Keratinocyte (primary cell): ENCODE data around the gene CTNNA3. TPM values are rescaled to one million over a fixed set of nuclear protein-coding genes. Genes with fewer than 3 reads are reported as not detected.

Source experiments
- DNase-seq: peaks from one replicate; pipeline ENCODE4 v3.0.0-alpha.2; 2011; ENCODE audit warnings: low read depth, missing footprints, low spot score
- FAIRE-seq: peaks from 2 replicates; lab custom pipeline; 2011; peaks lifted over from hg19 to GRCh38; lab: Jason Lieb, UNC
- H2AFZ ChIP-seq: 2 replicates; pipeline ENCODE4 v1.6.0; 2012; ENCODE audit warnings: low read length, control low read depth, inconsistent platforms; ENCODE audit not compliant: control insufficient read depth
- H3K27ac ChIP-seq: 2 replicates; pipeline ENCODE4 v1.5.1; 2011; ENCODE audit warnings: low read length; ENCODE audit not compliant: control insufficient read depth, insufficient read depth
- H3K27me3 ChIP-seq: 3 replicates; pipeline ENCODE4 v1.6.0; 2011; ENCODE audit warnings: low read length; ENCODE audit not compliant: control insufficient read depth, insufficient read depth; ENCODE audit errors: extremely low read depth
- H3K36me3 ChIP-seq, 2 experiments: 2 replicates in 1 of 2; 3 replicates in 1 of 2; pipeline ENCODE4 v1.5.1; 2011; ENCODE audit warnings: low read length in 2 of 2, mild to moderate bottlenecking in 1 of 2; ENCODE audit not compliant: control insufficient read depth in 2 of 2, insufficient read depth in 2 of 2; ENCODE audit errors: extremely low read depth in 1 of 2
- H3K4me1 ChIP-seq: 3 replicates; pipeline ENCODE4 v1.5.1; 2011; ENCODE audit warnings: low read length; ENCODE audit not compliant: control insufficient read depth, insufficient read depth; ENCODE audit errors: extremely low read depth
- H3K4me2 ChIP-seq: 3 replicates; pipeline ENCODE4 v1.6.0; 2011; ENCODE audit warnings: low read depth, low read length; ENCODE audit not compliant: control insufficient read depth, insufficient read depth; ENCODE audit errors: extremely low read depth
- H3K4me3 ChIP-seq, 3 experiments: fragments of 200-600 bp in 1 of 3; sonication (generic) in 1 of 3; 2 replicates in 2 of 3; 3 replicates in 1 of 3; pipeline ENCODE4 v1.5.1; 2011 to 2016; ENCODE audit warnings: low read length in 3 of 3, mild to moderate bottlenecking in 3 of 3, control low read depth in 2 of 3, inconsistent platforms in 1 of 3, low read depth in 1 of 3, mixed read lengths in 1 of 3, mixed run types in 1 of 3, moderate library complexity in 1 of 3; ENCODE audit not compliant: control insufficient read depth in 2 of 3, insufficient read depth in 2 of 3; ENCODE audit errors: extremely low read depth in 1 of 3
- H3K79me2 ChIP-seq: 2 replicates; pipeline ENCODE4 v1.6.0; 2012; ENCODE audit warnings: low read length; ENCODE audit not compliant: control insufficient read depth, insufficient read depth
- H3K9ac ChIP-seq: 3 replicates; pipeline ENCODE4 v1.6.0; 2011; ENCODE audit warnings: low read length; ENCODE audit not compliant: control insufficient read depth, insufficient read depth; ENCODE audit errors: extremely low read depth
- H3K9me1 ChIP-seq: 3 replicates; pipeline ENCODE4 v1.6.0; 2011; ENCODE audit warnings: low read length; ENCODE audit not compliant: control insufficient read depth, insufficient read depth; ENCODE audit errors: extremely low read depth
- H3K9me3 ChIP-seq: 2 replicates; pipeline ENCODE4 v1.5.1; 2012; ENCODE audit warnings: low read depth, low read length; ENCODE audit not compliant: control insufficient read depth
- H4K20me1 ChIP-seq: 3 replicates; pipeline ENCODE4 v1.6.0; 2011; ENCODE audit warnings: low read length; ENCODE audit not compliant: control insufficient read depth, insufficient read depth; ENCODE audit errors: extremely low read depth
- EZH2 ChIP-seq: IDR thresholded peaks from one replicate; pipeline ENCODE4 v1.6.1; 2012; ENCODE audit warnings: inconsistent platforms, mild to moderate bottlenecking, low read length, moderate library complexity
- dilution Hi-C: fragments of 300-500 bp; cut with MboI; formaldehyde crosslinking; loops from one replicate; pipeline ENCODE4 v1.7.0; 2020; ENCODE audit warnings: low sequenced_read_pairs; ENCODE audit not compliant: extremely low pct_ligation_motif_present
- polyA plus RNA-seq, 5 experiments: library from polyadenylated mRNA; depleted of rRNA in 3 of 5; stranded (reverse) in 3 of 5; stranded (forward) in 1 of 5; unstranded in 1 of 5; fragments of >200 nt; gene quantifications; 1 replicate in 1 of 5; 2 replicates in 3 of 5; 3 replicates in 1 of 5; pipeline versions ENCODE4 v1.2.1 to v1.2.3, GENCODE V29; 2011 to 2012; ENCODE audit warnings: missing spikeins in 2 of 5, low read depth in 1 of 5, low replicate concordance in 1 of 5
- TF ChIP-seq, protein P1 (sequence below), 3 experiments: IDR thresholded peaks in 1 of 3; conservative IDR thresholded peaks in 1 of 3; optimal IDR thresholded peaks in 1 of 3; 2 replicates in 2 of 3; 3 replicates in 1 of 3; pipeline versions ENCODE3 to v1.5.1; 2011; ENCODE audit warnings: low read length in 3 of 3, mild to moderate bottlenecking in 3 of 3, moderate library complexity in 2 of 3, control low read depth in 1 of 3, inconsistent platforms in 1 of 3; ENCODE audit not compliant: insufficient read depth in 2 of 3; ENCODE audit errors: extremely low read depth in 1 of 3

CTNNA3 gene
- polyA plus RNA-seq, 1 donor (not counting 4 experiments of a cell fraction or from before 2014, with no cell fraction given) = 0.01 TPM

GRCh38 chr10:66440568-66440967 lies 1255.4 kb downstream of the CTNNA3 start:
- Histone ChIP-seq H3K4me1 (no peaks in the 10 kb centered on the region), H3K4me2 (no peak overlapping the region), H3K27ac (no peak overlapping the region), H4K20me1 (no peaks in the 10 kb centered on the region), H3K36me3 (no peaks in the 10 kb centered on the region), H3K79me2 (no peaks in the 10 kb centered on the region), H3K9ac (no peak overlapping the region), H3K27me3 (no peaks in the 10 kb centered on the region), H2AFZ (no peak overlapping the region), H3K4me3 (no peak overlapping the region), H3K9me1 (no peaks in the 10 kb centered on the region), H3K9me3 (no peaks in the 10 kb centered on the region)
- no peak for DNase-seq
- FAIRE-seq = no peak
- dilution Hi-C loops = no loop called here
- TF ChIP-seq, protein P1, sequence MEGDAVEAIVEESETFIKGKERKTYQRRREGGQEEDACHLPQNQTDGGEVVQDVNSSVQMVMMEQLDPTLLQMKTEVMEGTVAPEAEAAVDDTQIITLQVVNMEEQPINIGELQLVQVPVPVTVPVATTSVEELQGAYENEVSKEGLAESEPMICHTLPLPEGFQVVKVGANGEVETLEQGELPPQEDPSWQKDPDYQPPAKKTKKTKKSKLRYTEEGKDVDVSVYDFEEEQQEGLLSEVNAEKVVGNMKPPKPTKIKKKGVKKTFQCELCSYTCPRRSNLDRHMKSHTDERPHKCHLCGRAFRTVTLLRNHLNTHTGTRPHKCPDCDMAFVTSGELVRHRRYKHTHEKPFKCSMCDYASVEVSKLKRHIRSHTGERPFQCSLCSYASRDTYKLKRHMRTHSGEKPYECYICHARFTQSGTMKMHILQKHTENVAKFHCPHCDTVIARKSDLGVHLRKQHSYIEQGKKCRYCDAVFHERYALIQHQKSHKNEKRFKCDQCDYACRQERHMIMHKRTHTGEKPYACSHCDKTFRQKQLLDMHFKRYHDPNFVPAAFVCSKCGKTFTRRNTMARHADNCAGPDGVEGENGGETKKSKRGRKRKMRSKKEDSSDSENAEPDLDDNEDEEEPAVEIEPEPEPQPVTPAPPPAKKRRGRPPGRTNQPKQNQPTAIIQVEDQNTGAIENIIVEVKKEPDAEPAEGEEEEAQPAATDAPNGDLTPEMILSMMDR (optimal IDR thresholded peaks at IDR 0.05 in 1 of 3, IDR thresholded peaks at IDR 0.05 in 1 of 3, conservative IDR thresholded peaks at IDR 0.05 in 1 of 3; ENCODE audit: extremely low read depth in 1 of 3, insufficient read depth in 2 of 3, low read length in 3 of 3) = no peak
- TF ChIP-seq EZH2 = no peak

DNA sequence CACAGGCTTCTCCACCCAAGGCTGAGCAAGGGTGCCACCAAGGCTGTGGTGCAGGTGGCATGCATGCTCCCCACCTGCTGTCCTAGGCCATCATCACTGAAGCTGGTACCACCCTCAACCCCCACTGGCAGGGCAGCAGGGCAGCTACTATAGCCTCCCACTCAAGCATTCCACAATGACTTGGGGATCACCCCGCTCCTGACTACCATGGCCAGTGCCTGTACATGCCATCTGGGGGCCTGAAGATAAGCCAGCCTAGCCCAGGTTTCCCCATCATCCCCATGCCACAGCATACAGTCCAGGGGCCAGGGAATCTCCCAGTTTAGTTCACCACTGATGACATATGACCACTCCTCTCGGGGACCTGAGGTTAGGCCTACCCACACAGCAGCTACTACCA lies 1281.1 kb downstream of the CTNNA3 start:
- Histone ChIP-seq H3K36me3 (no peaks in the 10 kb centered on the region), H3K27ac (no peak overlapping the region), H3K4me2 (no peak overlapping the region), H3K4me1 (no peaks in the 10 kb centered on the region), H3K4me3 (no peak overlapping the region), H3K9me1 (no peaks in the 10 kb centered on the region), H4K20me1 (no peaks in the 10 kb centered on the region), H3K9ac (no peak overlapping the region), H3K27me3 (no peaks in the 10 kb centered on the region), H3K79me2 (no peaks in the 10 kb centered on the region), H3K9me3 (no peaks in the 10 kb centered on the region), H2AFZ (no peak overlapping the region)
- DNase-seq (no peak), FAIRE-seq (no peak)
- TF ChIP-seq, protein P1 (optimal IDR thresholded peaks at IDR 0.05 in 1 of 3, IDR thresholded peaks at IDR 0.05 in 1 of 3, conservative IDR thresholded peaks at IDR 0.05 in 1 of 3; ENCODE audit: extremely low read depth in 1 of 3, insufficient read depth in 2 of 3, low read length in 3 of 3) = no peak
- TF ChIP-seq EZH2 = no peak
- dilution Hi-C loops = no loop called here
